Mesothelial cell of epicardium (in vitro differentiated cells): Measurements from ENCODE around the gene PYGM. TPM values are rescaled to one million over a fixed set of nuclear protein-coding genes. Genes with fewer than 3 reads are reported as not detected.

ENCODE experiments used
- DNase-seq, 2 experiments: peaks; one replicate each; pipeline ENCODE4 v3.0.0; 2021; ENCODE audit warnings: low spot score in 2 of 2; ENCODE audit not compliant: unreplicated experiment in 2 of 2
- H3K27ac Mint-ChIP-seq: 2 replicates; pipeline ENCODE4 v1.8.0; 2021; ENCODE audit warnings: mixed read lengths
- H3K27me3 Mint-ChIP-seq: 2 replicates; pipeline ENCODE4 v1.8.0; 2021; ENCODE audit warnings: low read depth, mixed read lengths
- H3K36me3 Mint-ChIP-seq: 2 replicates; pipeline ENCODE4 v1.8.0; 2021; ENCODE audit warnings: mixed read lengths
- H3K4me1 Mint-ChIP-seq: 2 replicates; pipeline ENCODE4 v1.8.0; 2021; ENCODE audit warnings: mixed read lengths
- H3K4me3 Mint-ChIP-seq: 2 replicates; pipeline ENCODE4 v1.8.0; 2021; ENCODE audit warnings: mild to moderate bottlenecking, moderate library complexity, mixed read lengths
- H3K9me3 Mint-ChIP-seq: 2 replicates; pipeline ENCODE4 v1.8.0; 2021; ENCODE audit warnings: mixed read lengths
- CTCF ChIP-seq: fragments of 200-600 bp; sonication (generic); IDR thresholded peaks from one replicate; pipeline ENCODE4 v1.5.0; 2021; ENCODE audit warnings: antibody characterized with exemption; ENCODE audit not compliant: unreplicated experiment
- total RNA-seq: library from RNA; stranded (reverse); gene quantifications from 3 replicates; pipeline ENCODE4 v1.2.1, GENCODE V29; 2021

The PYGM gene
- total RNA-seq, 1 donor from 2014 or later = 7.6 TPM

- no peaks in the 10 kb centered on the region for H3K36me3 Mint-ChIP-seq
- peaks cover 75% of the 10 kb centered on the region for H3K27me3 Mint-ChIP-seq
- peaks cover 16% of the 10 kb centered on the region for H3K4me1 Mint-ChIP-seq
- H3K4me3 Mint-ChIP-seq = peak overlapping the region; percentile 31
- DNase-seq = no peak
- TF ChIP-seq CTCF = no peak
- H3K27ac Mint-ChIP-seq = no peak overlapping the region
- H3K9me3 Mint-ChIP-seq = no peaks in the 10 kb centered on the region
Observed at GRCh38 chr11:64741375-64742086, 18.2 kb downstream of the PYGM start.

GRCh38 chr11:64739871-64740270 lies 19.9 kb downstream of the PYGM start:
- peaks cover 71% of the 10 kb centered on the region for H3K27me3 Mint-ChIP-seq
- H3K9me3 Mint-ChIP-seq = no peaks in the 10 kb centered on the region
- H3K4me1 Mint-ChIP-seq = peaks cover 13% of the 10 kb centered on the region
- no peaks in the 10 kb centered on the region for H3K36me3 Mint-ChIP-seq
- no peak overlapping the region for H3K4me3 Mint-ChIP-seq
- DNase-seq = no peak
- H3K27ac Mint-ChIP-seq = no peak overlapping the region
- no peak for TF ChIP-seq CTCF

- Mint-ChIP-seq H3K27ac (no peak overlapping the region), H3K9me3 (no peaks in the 10 kb centered on the region), H3K4me1 (no peaks in the 10 kb centered on the region), H3K36me3 (no peaks in the 10 kb centered on the region), H3K4me3 (no peak overlapping the region), H3K27me3 (peaks cover 62% of the 10 kb centered on the region)
- DNase-seq = no peak
- no peak for TF ChIP-seq CTCF
Observed at GRCh38 chr11:64736654-64737053, 23.1 kb downstream of the PYGM start.

- no peak for TF ChIP-seq CTCF
- Mint-ChIP-seq H3K4me3 (no peak overlapping the region), H3K4me1 (no peaks in the 10 kb centered on the region), H3K9me3 (no peaks in the 10 kb centered on the region), H3K27ac (no peak overlapping the region), H3K27me3 (peaks cover 58% of the 10 kb centered on the region), H3K36me3 (no peaks in the 10 kb centered on the region)
- no peak for DNase-seq
Observed at GRCh38 chr11:64735725-64736259, 24.0 kb downstream of the PYGM start.

GRCh38 chr11:64734811-64735724 lies 24.7 kb downstream of the PYGM start:
- no peak for DNase-seq
- Mint-ChIP-seq H3K4me1 (no peaks in the 10 kb centered on the region), H3K9me3 (no peaks in the 10 kb centered on the region)

More at GRCh38 chr11:64734811-64735724, 24.7 kb downstream of the PYGM start:
- H3K27ac Mint-ChIP-seq = no peak overlapping the region
- H3K36me3 Mint-ChIP-seq = no peaks in the 10 kb centered on the region
- no peak overlapping the region for H3K4me3 Mint-ChIP-seq
- peaks cover 58% of the 10 kb centered on the region for H3K27me3 Mint-ChIP-seq
- TF ChIP-seq CTCF = no peak
